SW 1271 (cell line): ENCODE data around the gene MSI2.

ENCODE experiments used
- DNase-seq, 2 experiments: peaks; one replicate each; lab custom pipeline; 2025; lab: John Stamatoyannopoulos, UW

MSI2 gene

DNA sequence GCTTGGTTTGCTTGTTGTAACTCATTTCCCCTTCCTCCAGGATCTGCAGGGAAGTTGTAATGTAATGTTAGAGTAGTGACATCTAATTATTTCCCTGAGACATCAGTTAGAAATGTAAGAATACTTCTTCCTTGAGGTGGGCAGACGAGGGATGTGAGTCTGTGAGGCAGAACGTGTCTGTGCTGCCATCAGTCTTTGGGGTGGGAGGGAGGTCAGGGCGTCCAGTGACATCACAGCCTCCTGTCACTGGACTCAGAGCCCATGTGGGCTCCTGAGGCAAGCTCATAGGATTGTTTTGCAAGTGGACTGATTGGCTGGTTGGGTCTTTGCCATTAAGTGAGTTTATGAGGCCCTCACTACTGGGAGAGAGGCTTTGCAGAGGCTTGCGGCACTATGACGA lies 300.0 kb downstream of the MSI2 start:
- DNase-seq, result no peak

DNA sequence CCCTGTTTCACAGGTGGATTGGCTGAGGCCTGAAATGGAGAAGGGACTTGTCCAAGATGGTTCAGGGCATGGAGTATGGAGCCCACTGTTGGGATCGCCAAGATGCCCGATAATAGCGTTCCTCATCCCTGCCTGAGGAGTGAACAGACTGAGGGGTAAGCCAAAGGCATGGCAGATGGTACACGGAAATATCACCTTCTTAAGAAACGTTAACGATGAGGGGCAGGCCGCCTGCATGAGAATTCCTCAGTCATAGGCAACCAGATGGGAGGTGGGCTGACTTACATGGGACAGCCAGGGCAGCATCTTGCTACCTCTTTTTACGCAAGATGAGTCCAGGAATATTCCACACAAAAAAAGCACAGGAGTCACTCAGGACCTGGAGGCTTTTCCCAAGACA lies 300.7 kb downstream of the MSI2 start:
- DNase-seq, result no peak

DNA sequence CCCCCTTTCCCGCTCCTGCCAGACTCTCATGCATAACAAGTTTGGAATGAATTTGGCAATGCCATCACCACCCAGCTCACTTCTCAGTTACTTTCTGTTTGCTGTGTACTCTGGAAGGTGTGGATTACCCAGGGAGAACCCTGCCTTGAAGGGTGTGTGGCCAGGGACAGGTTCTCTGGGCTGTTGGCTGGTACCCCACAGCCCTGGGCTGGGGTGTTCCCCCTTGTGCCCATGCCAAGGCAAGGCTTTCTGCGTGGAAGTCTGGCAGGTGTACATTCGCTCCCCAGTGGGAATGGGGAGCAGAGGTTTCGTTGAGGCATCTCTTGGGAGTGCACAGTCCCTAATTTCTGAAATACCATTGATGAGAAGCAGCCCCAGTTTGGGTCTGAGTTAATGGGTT lies 301.1 kb downstream of the MSI2 start:
- no peak for DNase-seq

DNA sequence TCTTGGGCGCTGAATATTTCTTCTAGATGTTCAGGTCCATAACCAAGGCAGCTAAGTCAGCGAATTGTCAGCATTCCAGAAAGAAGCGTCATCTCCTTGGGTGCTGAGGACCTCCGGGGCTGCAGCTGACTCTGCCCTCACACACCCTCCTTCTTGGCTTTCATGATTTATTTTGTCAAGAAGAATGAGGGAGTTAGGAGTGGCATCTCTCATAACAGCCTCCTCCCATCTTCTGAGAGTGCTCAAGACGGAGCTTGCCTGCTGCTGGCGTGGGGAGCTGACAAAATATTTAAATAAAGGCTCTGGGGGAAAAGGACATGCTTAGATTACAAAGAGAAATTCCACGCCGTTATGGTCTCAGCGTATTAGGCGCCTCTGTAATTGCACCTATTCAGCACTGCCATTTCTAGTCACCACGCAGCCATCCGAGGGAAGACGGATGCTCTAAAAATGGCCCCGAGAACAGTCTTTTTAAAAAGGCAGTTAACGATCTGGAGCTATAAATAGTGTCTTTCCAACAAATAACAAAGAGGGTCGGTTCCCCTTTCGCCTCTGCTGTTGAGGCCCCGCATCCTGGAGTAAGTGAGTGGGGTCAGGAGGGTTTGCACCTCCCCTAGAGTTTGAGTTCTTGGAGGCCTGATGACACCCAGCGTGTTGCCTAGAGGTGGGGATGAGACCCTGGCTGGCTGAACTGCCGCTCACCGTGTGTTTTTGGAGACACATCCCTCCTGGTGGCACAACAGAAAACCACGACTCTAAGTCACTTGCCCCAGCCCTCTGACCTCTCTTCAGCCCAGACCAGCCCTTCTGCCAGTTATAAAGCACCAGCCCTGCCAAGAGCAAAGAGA lies 301.7 kb downstream of the MSI2 start:
- peak in 1 of 2 experiments; percentile 4 for DNase-seq

- no peak for DNase-seq
These were observed 302.9 kb downstream of the MSI2 start for GRCh38 chr17:57559226-57559625.

DNA sequence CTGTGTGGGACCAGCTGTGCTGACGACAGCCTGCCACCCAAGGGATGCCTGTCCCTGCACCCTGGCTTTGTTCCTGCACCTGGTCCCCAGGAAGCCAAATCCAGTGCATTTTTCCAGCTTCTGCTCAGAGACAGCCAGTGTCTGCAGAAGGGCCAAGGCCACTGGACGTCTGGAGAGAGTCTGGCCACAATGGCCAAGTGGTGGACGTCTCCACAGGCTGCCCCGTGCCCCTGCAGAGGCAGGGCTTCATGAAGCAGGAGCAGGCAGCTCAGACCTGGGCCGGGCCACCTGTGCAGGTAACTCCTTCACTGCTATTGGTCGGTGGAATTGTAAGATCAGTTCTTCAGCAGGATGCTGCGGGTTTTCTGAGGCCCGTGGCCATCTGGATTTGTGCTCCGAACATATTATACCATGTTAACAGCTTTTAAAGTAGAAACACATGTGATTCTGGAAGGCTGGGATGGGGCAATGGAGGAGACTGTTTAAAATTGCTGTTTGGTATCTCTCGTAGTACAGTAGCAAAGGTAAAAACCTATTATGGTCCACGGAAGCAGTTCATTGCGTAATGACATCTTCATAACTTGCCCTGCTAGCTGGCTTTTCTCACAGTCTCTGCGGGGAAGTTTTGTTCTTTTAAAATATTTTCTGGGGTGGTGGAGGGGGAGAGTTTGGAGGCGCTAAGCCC lies 303.5 kb downstream of the MSI2 start:
- no peak for DNase-seq

- DNase-seq, result no peak
These were observed 304.0 kb downstream of the MSI2 start for GRCh38 chr17:57560319-57560705.

GRCh38 chr17:57561072-57561861 lies 304.9 kb downstream of the MSI2 start:
- DNase-seq, result no peak

DNA sequence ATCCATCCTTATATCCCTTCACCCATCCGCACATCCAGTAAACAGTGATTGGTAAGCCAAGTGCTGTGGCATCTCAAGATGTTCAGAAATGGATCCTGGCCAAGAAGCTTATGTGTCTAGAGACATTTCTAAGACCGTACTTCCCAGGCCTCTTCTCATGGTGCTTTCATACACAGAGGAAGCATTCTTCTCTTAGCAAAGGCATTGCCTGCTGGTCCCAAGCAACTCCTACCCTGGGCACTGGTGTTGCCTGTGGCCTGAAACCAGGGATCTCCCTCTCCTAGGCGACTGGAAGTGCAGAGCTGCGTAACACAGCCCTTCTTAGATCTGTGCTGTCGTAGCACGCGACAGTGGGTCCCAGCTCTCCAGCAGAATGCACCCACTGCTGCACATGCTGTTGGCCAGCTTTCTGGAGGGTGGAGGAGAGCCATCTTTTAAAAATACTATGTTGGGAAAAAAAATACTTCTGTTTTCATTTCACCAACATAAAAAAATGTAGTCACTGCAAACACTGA lies 305.9 kb downstream of the MSI2 start:
- DNase-seq, result no peak

DNA sequence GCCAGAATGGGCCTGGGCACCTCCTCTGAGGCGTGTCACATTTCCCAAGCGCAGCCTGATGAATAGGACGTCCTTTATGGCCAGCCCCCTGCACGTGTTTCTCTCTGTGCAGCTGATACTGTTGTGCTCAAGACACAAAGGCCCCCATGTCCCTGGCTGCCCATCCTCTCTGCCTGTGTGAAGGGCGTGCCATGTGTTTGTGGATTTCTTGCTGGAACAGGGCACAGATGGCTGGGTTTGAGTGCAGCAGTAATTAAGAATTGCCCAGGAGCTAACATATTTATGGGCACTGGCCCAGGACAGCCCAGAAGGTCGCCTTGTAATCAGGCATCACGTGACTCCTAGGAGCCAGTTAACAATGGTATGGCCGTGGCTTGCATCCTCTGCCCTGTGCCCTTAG lies 307.6 kb downstream of the MSI2 start:
- DNase-seq, result no peak

GRCh38 chr17:57565176-57565575 lies 308.9 kb downstream of the MSI2 start:
- DNase-seq, result no peak

DNA sequence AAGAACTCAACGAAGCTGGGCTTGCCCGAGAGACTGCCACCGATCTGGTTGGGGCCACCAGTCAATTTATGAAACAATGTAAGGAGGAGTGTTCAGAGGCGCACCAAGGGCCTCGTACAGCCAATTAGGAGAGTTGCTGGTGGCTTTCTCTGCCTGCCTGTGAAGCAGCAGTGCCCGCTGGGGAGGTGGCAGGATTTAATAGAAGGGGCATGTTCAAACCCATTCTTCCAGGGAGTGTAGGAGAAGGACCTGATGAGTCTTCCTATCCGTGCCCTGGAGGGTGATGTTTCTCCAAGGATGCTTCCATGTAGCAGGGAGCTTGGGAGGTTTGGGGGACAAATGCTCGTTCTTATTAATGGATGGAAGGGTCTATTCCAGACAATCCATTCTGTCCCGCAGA lies 310.4 kb downstream of the MSI2 start:
- DNase-seq, result no peak

- no peak for DNase-seq
These were observed 310.9 kb downstream of the MSI2 start for GRCh38 chr17:57567251-57567650.

DNA sequence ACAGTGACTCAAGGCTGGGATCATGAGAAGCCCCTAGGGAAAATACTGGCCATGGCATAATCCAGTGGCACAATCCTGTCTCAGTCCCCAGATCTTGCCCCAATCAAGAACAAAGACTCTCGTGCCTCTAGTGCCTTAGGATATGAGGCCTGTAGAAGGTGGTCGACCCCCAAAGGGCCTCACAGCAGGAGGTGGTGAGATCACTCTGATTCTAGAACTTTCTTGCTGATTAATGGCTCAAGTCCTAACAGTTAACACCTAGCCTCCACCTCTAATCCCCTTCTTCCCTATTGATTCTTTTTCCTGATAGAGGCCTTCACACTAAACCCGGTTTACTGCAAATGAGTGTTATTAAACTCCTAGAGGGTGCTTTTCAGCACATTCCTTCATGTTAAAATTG lies 312.0 kb downstream of the MSI2 start:
- DNase-seq, result no peak

DNA sequence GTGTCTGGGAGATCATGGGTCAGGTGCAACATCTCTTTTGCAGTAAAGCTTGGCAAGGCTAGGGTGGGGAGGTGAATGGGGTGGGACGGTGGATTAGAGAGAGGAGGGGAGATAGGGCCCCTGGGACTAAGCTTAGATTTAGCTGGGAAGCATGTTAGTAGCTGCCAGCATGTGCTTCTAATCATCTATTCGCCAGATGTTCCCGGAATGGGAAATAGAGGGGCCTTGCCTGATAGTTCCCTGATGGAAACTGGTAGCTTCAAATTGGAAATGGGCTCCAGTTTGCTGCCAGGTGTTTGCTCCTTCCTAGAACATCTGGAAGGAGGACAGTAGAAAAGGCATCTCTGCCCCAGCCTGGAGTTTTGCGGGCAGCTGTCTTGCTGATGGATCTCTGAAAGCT lies 312.7 kb downstream of the MSI2 start:
- DNase-seq, result no peak

GRCh38 chr17:57569853-57570252 lies 313.5 kb downstream of the MSI2 start:
- no peak for DNase-seq

DNA sequence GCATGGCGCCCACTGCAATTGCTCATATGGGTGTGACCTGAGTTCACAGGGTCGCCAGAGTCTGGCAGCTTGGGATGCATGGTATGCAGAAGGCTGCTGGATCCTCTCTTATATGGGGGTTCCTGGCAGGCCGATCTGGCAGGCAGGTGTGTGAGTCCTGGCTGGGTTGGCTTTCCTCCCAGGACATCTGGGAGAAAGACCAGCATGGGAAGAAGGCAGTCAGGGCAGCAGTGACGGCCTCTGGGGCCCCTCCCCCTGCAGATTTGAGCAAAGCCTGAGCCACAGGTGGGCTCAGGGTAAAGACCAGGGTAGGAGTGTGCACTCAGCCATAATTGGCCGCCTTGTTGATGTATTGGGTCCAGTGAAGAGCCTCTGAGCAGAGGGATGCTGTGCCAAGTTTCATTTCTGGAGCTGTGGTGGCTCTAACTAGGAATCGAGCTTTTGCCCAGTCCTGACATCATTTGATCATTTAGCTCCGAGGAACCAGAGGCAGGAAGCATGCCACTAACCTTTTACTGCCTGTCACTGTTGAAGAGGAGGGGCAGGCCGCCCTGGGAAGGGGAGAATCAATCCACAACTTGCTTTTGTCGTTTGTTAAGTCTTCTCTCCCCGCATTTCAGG lies 314.5 kb downstream of the MSI2 start:
- DNase-seq, result no peak

- DNase-seq, result no peak
These were observed 315.7 kb downstream of the MSI2 start for GRCh38 chr17:57572062-57572461.

DNA sequence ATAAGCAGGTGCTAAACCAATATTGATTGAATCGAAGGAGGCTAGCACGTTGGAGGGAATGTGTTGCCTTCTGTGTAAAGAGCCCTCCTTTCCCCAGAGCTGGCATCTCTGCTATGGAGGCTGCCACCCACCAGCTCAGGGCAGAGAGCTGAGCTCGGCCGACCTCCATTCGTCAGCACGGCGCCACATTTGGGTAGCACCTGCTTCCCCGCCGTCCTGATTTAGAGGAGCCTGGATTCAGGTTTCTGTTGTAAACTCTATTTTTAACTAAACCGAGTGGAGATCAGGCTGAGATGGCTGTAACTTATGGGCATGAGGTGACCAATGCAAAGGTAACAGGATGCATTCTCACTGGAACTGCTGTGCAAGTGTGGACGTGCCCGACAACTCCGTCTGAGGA lies 316.3 kb downstream of the MSI2 start:
- DNase-seq, result no peak

DNA sequence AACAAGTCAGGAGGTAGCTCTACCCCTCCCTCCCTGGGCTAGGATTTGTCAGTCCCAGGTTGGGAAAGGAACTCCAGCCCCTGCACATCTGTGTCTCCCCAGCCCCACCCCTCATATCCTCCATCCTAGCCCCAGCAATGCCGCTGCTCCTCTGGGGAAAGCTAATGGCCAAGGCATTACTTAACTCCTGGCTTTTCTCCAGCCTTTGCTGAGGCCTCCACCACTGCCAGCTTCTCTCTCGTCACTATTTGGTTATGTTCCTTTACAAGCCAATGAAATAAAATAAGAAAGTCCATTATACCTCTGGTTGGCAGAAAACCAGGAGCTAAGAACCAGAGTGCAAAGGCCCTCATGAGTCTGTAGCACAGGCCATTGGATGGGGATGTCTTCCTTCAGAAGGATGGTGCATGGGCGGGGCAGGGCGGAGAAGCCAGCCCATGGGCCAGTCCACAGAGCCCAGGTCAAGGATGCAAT lies 317.8 kb downstream of the MSI2 start:
- no peak for DNase-seq

- no peak for DNase-seq
These were observed 320.4 kb downstream of the MSI2 start for GRCh38 chr17:57576744-57577143.
